SK-N-SH (cell line): ENCODE measurements around the gene TTC21B.

Experiments used
- CTCF ChIP-seq: fragments of 200-600 bp; sonication (generic); IDR thresholded peaks from 2 replicates; pipeline ENCODE4 v1.6.1; 2017; ENCODE audit warnings: antibody characterized with exemption, mild to moderate bottlenecking, moderate library complexity
- EP300 ChIP-seq, 2 experiments: IDR thresholded peaks; 2 replicates each; pipeline versions ENCODE4 v1.4.0 to v1.6.1; 2012; ENCODE audit warnings: borderline replicate concordance in 1 of 2, low read depth in 1 of 2, low read length in 1 of 2
- EZH2phosphoT487 ChIP-seq: fragments of 200-600 bp; sonication (generic); IDR thresholded peaks from 2 replicates; pipeline ENCODE4 v1.6.1; 2017; ENCODE audit warnings: low read depth, mixed run types, mild to moderate bottlenecking, antibody characterized with exemption, moderate library complexity, borderline replicate concordance
- FOXM1 ChIP-seq: IDR thresholded peaks from 2 replicates; pipeline ENCODE4 v1.4.0; 2012; ENCODE audit warnings: low read depth, mild to moderate bottlenecking
- GABPA ChIP-seq: IDR thresholded peaks from 2 replicates; pipeline ENCODE4 v1.4.0; 2012; ENCODE audit warnings: low read depth, mild to moderate bottlenecking
- MEF2A ChIP-seq: IDR thresholded peaks from 2 replicates; pipeline ENCODE4 v1.4.0; 2012; ENCODE audit warnings: low read depth, borderline replicate concordance
- NFIC ChIP-seq: IDR thresholded peaks from 2 replicates; pipeline ENCODE4 v1.4.0; 2012; ENCODE audit warnings: borderline replicate concordance
- POLR2AphosphoS5 ChIP-seq: IDR thresholded peaks from 2 replicates; pipeline ENCODE4 v1.6.1; 2012; ENCODE audit warnings: low read depth, low read length
- RAD21 ChIP-seq: IDR thresholded peaks from 2 replicates; pipeline ENCODE4 v1.6.1; 2012; ENCODE audit warnings: mild to moderate bottlenecking, low read length
- REST ChIP-seq: IDR thresholded peaks from 2 replicates; pipeline ENCODE4 v1.6.1; 2012; ENCODE audit warnings: mild to moderate bottlenecking, low read depth, low read length, moderate library complexity
- RFX5 ChIP-seq: IDR thresholded peaks from 2 replicates; pipeline ENCODE4 v1.6.1; 2012; ENCODE audit warnings: mild to moderate bottlenecking, improper control_type of control experiment, low read length
- RXRA ChIP-seq: IDR thresholded peaks from 2 replicates; pipeline ENCODE4 v1.4.0; 2012; ENCODE audit warnings: low read depth, mild to moderate bottlenecking, borderline replicate concordance
- TF ChIP-seq, protein P1 (sequence below): IDR thresholded peaks from 2 replicates; pipeline ENCODE4 v1.4.0; 2012; ENCODE audit warnings: low read depth

DNA sequence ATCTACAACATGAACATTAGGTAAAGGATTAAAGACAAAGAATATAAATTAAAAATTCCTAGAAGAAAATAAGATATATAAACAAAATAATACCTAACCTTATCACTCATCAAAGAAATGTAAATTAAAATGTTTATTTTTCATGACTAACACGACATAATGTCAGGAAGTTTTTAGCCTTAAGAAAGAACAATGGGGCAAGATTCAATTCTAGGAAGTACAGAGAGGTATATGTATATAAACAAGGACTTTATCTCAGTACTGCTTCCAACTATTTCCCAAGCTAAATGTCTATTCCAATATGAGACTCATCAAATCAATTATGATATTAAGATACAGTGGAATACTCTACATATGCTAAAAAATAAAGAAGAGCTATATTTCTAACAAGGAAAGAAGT, 44.1 kb downstream of the TTC21B start:
- no peak for TF ChIP-seq EP300 (IDR thresholded peaks at IDR 0.05; ENCODE audit: borderline replicate concordance in 1 of 2, low read depth in 1 of 2, low read length in 1 of 2)
- no peak for TF ChIP-seq EZH2phosphoT487
- TF ChIP-seq CTCF: no peak
- no peak for TF ChIP-seq REST
- TF ChIP-seq POLR2AphosphoS5: no peak
- no peak for TF ChIP-seq GABPA
- TF ChIP-seq, protein P1, sequence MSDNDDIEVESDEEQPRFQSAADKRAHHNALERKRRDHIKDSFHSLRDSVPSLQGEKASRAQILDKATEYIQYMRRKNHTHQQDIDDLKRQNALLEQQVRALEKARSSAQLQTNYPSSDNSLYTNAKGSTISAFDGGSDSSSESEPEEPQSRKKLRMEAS: no peak
- no peak for TF ChIP-seq MEF2A
- no peak for TF ChIP-seq FOXM1
- no peak for TF ChIP-seq RFX5
- no peak for TF ChIP-seq RAD21
- TF ChIP-seq RXRA: no peak
- no peak for TF ChIP-seq NFIC
